ENCODE results near the gene TXNDC11. TPM values are rescaled to one million over a fixed set of nuclear protein-coding genes. Genes with fewer than 3 reads are reported as not detected.

TXNDC11 gene
- total RNA-seq, 2 donors from 2014 or later: 52.0 to 62.1 TPM

GRCh38 chr16:11639925-11640899 is 102.4 kb downstream of the TXNDC11 start:
- no peak for TF ChIP-seq CTCF (IDR thresholded peaks at IDR 0.05)
- H3K9me3 ChIP-seq: no peaks in the 10 kb centered on the region
- DNase-seq: peak; percentile 58
- peak overlapping the region; percentile 56 for H3K27ac ChIP-seq
- intact Hi-C loops (cut with DNase I): loop anchor here (2.0 kb wide), 2 partner anchors 107 to 233 kb away; no protein-coding TSS in a partner anchor
- H3K4me3 ChIP-seq: no peak overlapping the region
- H3K9ac ChIP-seq (ENCODE audit: low read depth in 2 of 2, low read length in 2 of 2): peak overlapping the region; percentile 30 to 40
- H3K36me3 ChIP-seq: no peaks in the 10 kb centered on the region
- H3K27me3 ChIP-seq: no peaks in the 10 kb centered on the region
- peaks cover 5% of the 10 kb centered on the region for H3K4me1 ChIP-seq

GRCh38 chr16:11639008-11639562 is 103.6 kb downstream of the TXNDC11 start:
- TF ChIP-seq CTCF (IDR thresholded peaks at IDR 0.05): no peak
- Histone ChIP-seq H3K9me3 (no peaks in the 10 kb centered on the region), H3K27me3 (no peaks in the 10 kb centered on the region), H3K4me3 (no peak overlapping the region), H3K9ac (ENCODE audit: low read depth in 2 of 2, low read length in 2 of 2) (no peak overlapping the region), H3K4me1 (peaks cover 5% of the 10 kb centered on the region), H3K27ac (no peak overlapping the region), H3K36me3 (no peaks in the 10 kb centered on the region)
- intact Hi-C loops (cut with DNase I): no loop called here
- no peak for DNase-seq

- Histone ChIP-seq H3K27ac (no peak overlapping the region), H3K36me3 (no peaks in the 10 kb centered on the region), H3K4me3 (no peak overlapping the region), H3K9me3 (no peaks in the 10 kb centered on the region), H3K9ac (ENCODE audit: low read depth in 2 of 2, low read length in 2 of 2) (no peak overlapping the region), H3K4me1 (peaks cover 5% of the 10 kb centered on the region), H3K27me3 (no peaks in the 10 kb centered on the region)
- no peak for DNase-seq
- TF ChIP-seq CTCF (IDR thresholded peaks at IDR 0.05): no peak
- intact Hi-C loops (cut with DNase I): no loop called here
These were observed 104.5 kb downstream of the TXNDC11 start for GRCh38 chr16:11638140-11638539.

- H3K4me1 ChIP-seq: peaks cover 5% of the 10 kb centered on the region
- no peak for TF ChIP-seq CTCF (IDR thresholded peaks at IDR 0.05)
- no peak overlapping the region for H3K9ac ChIP-seq (ENCODE audit: low read depth in 2 of 2, low read length in 2 of 2)
- H3K36me3 ChIP-seq: no peaks in the 10 kb centered on the region
- no peaks in the 10 kb centered on the region for H3K27me3 ChIP-seq
- DNase-seq: no peak
- H3K27ac ChIP-seq: no peak overlapping the region
- no peaks in the 10 kb centered on the region for H3K9me3 ChIP-seq
- intact Hi-C loops (cut with DNase I): no loop called here
- no peak overlapping the region for H3K4me3 ChIP-seq
These were observed 105.3 kb downstream of the TXNDC11 start for GRCh38 chr16:11637320-11637719.

- no peak overlapping the region for H3K4me3 ChIP-seq
- no peak for TF ChIP-seq CTCF (IDR thresholded peaks at IDR 0.05)
- peak; percentile 70 for DNase-seq
- peaks cover 3% of the 10 kb centered on the region for H3K4me1 ChIP-seq
- peak overlapping the region; percentile 61 to 73 for H3K9ac ChIP-seq (ENCODE audit: low read depth in 2 of 2, low read length in 2 of 2)
- intact Hi-C loops (cut with DNase I): no loop called here
- H3K9me3 ChIP-seq: no peaks in the 10 kb centered on the region
- no peaks in the 10 kb centered on the region for H3K36me3 ChIP-seq
- no peaks in the 10 kb centered on the region for H3K27me3 ChIP-seq
- H3K27ac ChIP-seq: peak overlapping the region; percentile 64
These were observed 106.4 kb downstream of the TXNDC11 start for GRCh38 chr16:11636172-11636721.
